Activated CD8-positive, alpha-beta T cell treated with anti-CD3 and anti-CD28 coated beads for 36 hours (primary cell): Measurements from ENCODE around the gene TMEM8B. TPM values are rescaled to one million over a fixed set of nuclear protein-coding genes. Genes with fewer than 3 reads are reported as not detected.

Source experiments
- ATAC-seq: fragments of 200-7000 bp; cut with Tn5 transposase; one replicate; pipeline ENCODE4 v1.10.0; 2021; ENCODE audit warnings: mild to moderate bottlenecking, moderate library complexity
- CTCF ChIA-PET: fragments of 350-600 bp; sonication (Branson Sonifier 250); formaldehyde crosslinking; loops from one replicate; lab custom pipeline; 2021; ENCODE audit warnings: antibody characterized with exemption; lab: Charles Lee
- POLR2A ChIA-PET: fragments of 350-600 bp; sonication (Branson Sonifier 250); formaldehyde crosslinking; loops from one replicate; lab custom pipeline; 2021; ENCODE audit warnings: antibody characterized with exemption; lab: Charles Lee
- DNase-seq: peaks from one replicate; pipeline ENCODE4 v3.0.0-alpha.2; 2020
- H3K27ac Mint-ChIP-seq: one replicate; pipeline ENCODE4 v1.8.0; 2021; ENCODE audit warnings: mild to moderate bottlenecking, mixed read lengths
- H3K27me3 Mint-ChIP-seq: one replicate; pipeline ENCODE4 v1.8.0; 2021; ENCODE audit warnings: mixed read lengths
- H3K36me3 Mint-ChIP-seq: one replicate; pipeline ENCODE4 v1.8.0; 2021; ENCODE audit warnings: low read depth, mixed read lengths
- H3K4me1 Mint-ChIP-seq: one replicate; pipeline ENCODE4 v1.8.0; 2021; ENCODE audit warnings: low read depth, mixed read lengths
- H3K4me3 Mint-ChIP-seq: one replicate; pipeline ENCODE4 v1.8.0; 2021; ENCODE audit warnings: mild to moderate bottlenecking, moderate library complexity, mixed read lengths
- H3K9me3 Mint-ChIP-seq: one replicate; pipeline ENCODE4 v1.8.0; 2021; ENCODE audit warnings: mixed read lengths
- CTCF ChIP-seq: fragments of 200-600 bp; IDR thresholded peaks from one replicate; pipeline ENCODE4 v1.8.0; 2022; ENCODE audit warnings: antibody characterized with exemption, mild to moderate bottlenecking
- intact Hi-C: fragments of 100-400 bp; cut with micrococcal nuclease; formaldehyde crosslinking; loops from one replicate; pipeline ENCODE4 v1.10.0; 2022
- total RNA-seq, 2 experiments: library from RNA; stranded (reverse); gene quantifications; one replicate each; pipeline ENCODE4 v1.2.3, GENCODE V29; 2021

TMEM8B gene
- total RNA-seq, 2 experiments from 2014 or later = 3.4 to 4.3 TPM

- ChIA-PET CTCF (interaction anchor here (0.7 to 2.9 kb wide), 3 partner anchors 14 to 49 kb away, joined by 3 to 11 read pairs (median 3); no protein-coding TSS in a partner anchor), POLR2A (interaction anchor here (0.7 kb wide), 1 partner anchor 11 kb away, joined by 3 read pairs; the partner anchor contains the start of genes FAM221B and TMEM8B)
- Mint-ChIP-seq H3K27me3 (no peaks in the 10 kb centered on the region), H3K4me3 (no peak overlapping the region), H3K9me3 (no peaks in the 10 kb centered on the region), H3K36me3 (no peaks in the 10 kb centered on the region), H3K27ac (no peak overlapping the region), H3K4me1 (peaks cover 11% of the 10 kb centered on the region)
- TF ChIP-seq CTCF = no peak
- no peak for DNase-seq
- intact Hi-C loops = no loop called here
- ATAC-seq = no peak
Measured at GRCh38 chr9:35839926-35840325, 10.9 kb downstream of the TMEM8B start.

- H3K9me3 Mint-ChIP-seq = no peaks in the 10 kb centered on the region
- ChIA-PET CTCF (no interaction called here), POLR2A (no interaction called here)
- no peak for DNase-seq
- ATAC-seq = no peak
- H3K4me3 Mint-ChIP-seq = no peak overlapping the region
- H3K36me3 Mint-ChIP-seq = no peaks in the 10 kb centered on the region
- no peaks in the 10 kb centered on the region for H3K27me3 Mint-ChIP-seq
- no peak overlapping the region for H3K27ac Mint-ChIP-seq
- peaks cover 22% of the 10 kb centered on the region for H3K4me1 Mint-ChIP-seq
- TF ChIP-seq CTCF = no peak
- intact Hi-C loops = no loop called here
Measured at GRCh38 chr9:35840881-35841644, 12.0 kb downstream of the TMEM8B start.

- Mint-ChIP-seq H3K27ac (no peak overlapping the region), H3K9me3 (no peaks in the 10 kb centered on the region), H3K36me3 (no peaks in the 10 kb centered on the region), H3K4me3 (no peak overlapping the region), H3K27me3 (no peaks in the 10 kb centered on the region), H3K4me1 (peaks cover 22% of the 10 kb centered on the region)
- no peak for TF ChIP-seq CTCF
- ChIA-PET POLR2A (no interaction called here), CTCF (interaction anchor here (1.4 kb wide), 1 partner anchor 62 kb away, joined by 5 read pairs; no protein-coding TSS in a partner anchor)
- intact Hi-C loops = no loop called here
- DNase-seq (no peak), ATAC-seq (no peak)
Measured at GRCh38 chr9:35841645-35841900, 12.5 kb downstream of the TMEM8B start.

- DNase-seq = no peak
- intact Hi-C loops = no loop called here
- no peak for ATAC-seq
- Mint-ChIP-seq H3K4me1 (peaks cover 26% of the 10 kb centered on the region), H3K9me3 (no peaks in the 10 kb centered on the region), H3K27ac (no peak overlapping the region), H3K36me3 (no peaks in the 10 kb centered on the region), H3K27me3 (no peaks in the 10 kb centered on the region), H3K4me3 (no peak overlapping the region)
- POLR2A ChIA-PET = no interaction called here
- TF ChIP-seq CTCF = no peak
- CTCF ChIA-PET = interaction anchor here (0.6 to 1.8 kb wide), 3 partner anchors 16 to 104 kb away, joined by 3 to 5 read pairs (median 5); no protein-coding TSS in a partner anchor
Measured at GRCh38 chr9:35842020-35842745, 13.2 kb downstream of the TMEM8B start.

GRCh38 chr9:35842795-35843194 lies 13.8 kb downstream of the TMEM8B start:
- CTCF ChIA-PET = interaction anchor here (0.6 to 2.9 kb wide), 4 partner anchors 17 to 104 kb away, joined by 3 to 11 read pairs (median 5); no protein-coding TSS in a partner anchor
- no peak for TF ChIP-seq CTCF
- Mint-ChIP-seq H3K27ac (peak overlapping the region; percentile 6), H3K4me1 (peaks cover 32% of the 10 kb centered on the region), H3K27me3 (no peaks in the 10 kb centered on the region), H3K9me3 (no peaks in the 10 kb centered on the region), H3K36me3 (no peaks in the 10 kb centered on the region), H3K4me3 (no peak overlapping the region)
- ATAC-seq (peak; percentile 59), DNase-seq (peak; percentile 18)
- intact Hi-C loops = no loop called here
- POLR2A ChIA-PET = no interaction called here
